SK-MEL-5 (cell line): ENCODE results near the gene UCMA. TPM values are rescaled to one million over a fixed set of nuclear protein-coding genes. Genes with fewer than 3 reads are reported as not detected.
"Not testable (repeated sequence)": the region's sequence is repeated elsewhere in the genome, so short reads cannot be mapped to it uniquely, and the experiment has no call there.

Experiments used
- DNase-seq: peaks from one replicate; pipeline ENCODE4 v3.0.0-alpha.2; 2016; ENCODE audit warnings: low read depth, low spot score
- in situ Hi-C: cut with HindIII; loops from 2 replicates; pipeline ENCODE4 v1.10.0; 2016; ENCODE audit warnings: low sequenced_read_pairs, high pct_unique_total_duplicates, low pct_unique_long_range_greater_than_20kb
- polyA plus RNA-seq, 2 experiments: library from polyadenylated mRNA; depleted of rRNA; stranded (reverse); fragments of >200 nt; gene quantifications; 2 replicates each; pipeline ENCODE4 v1.2.3, GENCODE V29; 2015
- total RNA-seq: library from RNA; depleted of rRNA; stranded (reverse); fragments of >200 nt; shearing (Covaris generic); gene quantifications from 2 replicates; pipeline ENCODE4 v1.2.3, GENCODE V29; 2014; rRNA removed

Gene UCMA
- total RNA-seq = not detected in 2 replicates
- polyA plus RNA-seq (2015; cell fraction: cytosol; rRNA removed) = not detected in 2 replicates
- polyA plus RNA-seq (2015; cell fraction: nucleus; rRNA removed) = not detected in 2 replicates

- in situ Hi-C loops = no loop called here
- no peak for DNase-seq
These were observed at the start of gene UCMA for GRCh38 chr10:13234172-13234571. TSS of gene UCMA (minus strand) at chr10:13234374. CDS start at chr10:13234258, 116 bp downstream.

- DNase-seq, in situ Hi-C loops: not testable (repeated sequence)
These were observed 48.2 kb upstream of the UCMA start for GRCh38 chr10:13282348-13282747.

GRCh38 chr10:13276749-13277365 is 42.7 kb upstream of the UCMA start:
- in situ Hi-C loops = no loop called here
- DNase-seq = peak; percentile 13

GRCh38 chr10:13276146-13276545 is 42.0 kb upstream of the UCMA start:
- in situ Hi-C loops = not testable (repeated sequence)

GRCh38 chr10:13272164-13272571 is 38.0 kb upstream of the UCMA start:
- in situ Hi-C loops = no loop called here
- peak; percentile 7 for DNase-seq

More at GRCh38 chr10:13276146-13276545, 42.0 kb upstream of the UCMA start:
- not testable (repeated sequence) for DNase-seq

- in situ Hi-C loops = no loop called here
- peak; percentile 60 for DNase-seq
These were observed 37.5 kb upstream of the UCMA start for GRCh38 chr10:13271552-13272163.

GRCh38 chr10:13270877-13271551 is 36.8 kb upstream of the UCMA start:
- DNase-seq = no peak
- in situ Hi-C loops = no loop called here

GRCh38 chr10:13268841-13269240 is 34.7 kb upstream of the UCMA start:
- in situ Hi-C loops = no loop called here

GRCh38 chr10:13268310-13268709 is 34.1 kb upstream of the UCMA start:
- in situ Hi-C loops = no loop called here
- no peak for DNase-seq

More at GRCh38 chr10:13268841-13269240, 34.7 kb upstream of the UCMA start:
- DNase-seq = no peak

- in situ Hi-C loops = no loop called here
- DNase-seq = peak; percentile 59
These were observed 29.4 kb upstream of the UCMA start for GRCh38 chr10:13263591-13263990.

- in situ Hi-C loops = no loop called here
- DNase-seq = no peak
These were observed 28.3 kb upstream of the UCMA start for GRCh38 chr10:13262433-13262832.

GRCh38 chr10:13257621-13258140 is 23.5 kb upstream of the UCMA start:
- DNase-seq = no peak
- in situ Hi-C loops = no loop called here

GRCh38 chr10:13256627-13257026 is 22.5 kb upstream of the UCMA start:
- no peak for DNase-seq
- in situ Hi-C loops = no loop called here

GRCh38 chr10:13253726-13254125 is 19.6 kb upstream of the UCMA start:
- DNase-seq = no peak
- in situ Hi-C loops = no loop called here

- in situ Hi-C loops = no loop called here
- DNase-seq = no peak
These were observed 13.6 kb upstream of the UCMA start for GRCh38 chr10:13247784-13248183.

- in situ Hi-C loops = no loop called here
- DNase-seq = no peak
These were observed 13.1 kb upstream of the UCMA start for GRCh38 chr10:13247246-13247645.

GRCh38 chr10:13242260-13242659 is 8.1 kb upstream of the UCMA start:
- in situ Hi-C loops, DNase-seq: not testable (repeated sequence)

GRCh38 chr10:13241613-13242012 is 7.4 kb upstream of the UCMA start:
- no peak for DNase-seq

More at GRCh38 chr10:13241613-13242012, 7.4 kb upstream of the UCMA start:
- in situ Hi-C loops = no loop called here
